Measurements from ENCODE around the gene SEMA4B.

The SEMA4B gene

DNA sequence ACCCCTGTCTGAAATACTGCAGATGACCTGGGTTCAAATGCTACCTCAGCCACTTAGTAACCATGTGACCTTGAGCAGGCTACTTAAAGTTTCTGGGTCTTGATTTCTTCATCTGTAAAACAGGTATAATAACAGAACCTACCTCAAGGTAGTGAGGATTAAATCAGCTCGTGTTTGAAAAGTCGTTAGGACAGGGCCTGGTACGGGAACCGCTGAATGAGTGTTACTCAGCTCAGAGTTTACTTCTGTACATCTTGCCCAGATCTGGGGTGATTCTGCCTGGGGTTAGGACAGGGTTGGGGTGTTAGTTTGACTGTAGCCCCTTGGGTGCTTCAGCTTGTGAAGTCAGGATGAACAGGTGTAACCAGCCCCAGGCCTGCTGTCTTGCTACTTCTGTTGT is 1.8 kb downstream of the SEMA4B start:
- no peak for DNase-seq (ENCODE audit: low read depth, low spot score)

DNA sequence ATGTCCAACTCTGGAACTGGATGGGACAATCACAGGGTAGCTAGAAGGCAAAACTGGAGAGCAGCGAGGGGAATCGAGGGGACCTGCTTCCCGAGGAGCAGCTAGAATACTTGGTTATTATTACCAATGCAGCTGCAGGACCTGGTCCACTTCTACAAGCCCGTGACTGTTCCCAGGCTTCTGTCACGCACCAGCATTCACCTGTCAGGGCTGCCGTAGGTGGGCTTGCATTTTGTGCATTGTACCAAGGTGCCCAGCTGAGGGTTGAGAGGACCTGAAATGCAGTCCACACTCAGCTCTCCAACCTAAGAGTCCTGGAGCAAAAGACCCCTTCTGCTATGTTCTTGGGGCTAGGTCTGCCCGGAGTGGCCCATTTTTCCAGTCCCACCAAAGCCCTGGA is 2.3 kb downstream of the SEMA4B start:
- H3K4me3 ChIP-seq (ENCODE audit: low read length), result no peak overlapping the region
- no peak for DNase-seq (ENCODE audit: low read depth, low spot score)

More for the DNA sequence above, 1.8 kb downstream of the SEMA4B start:
- no peak overlapping the region for H3K4me3 ChIP-seq (ENCODE audit: low read length)

DNA sequence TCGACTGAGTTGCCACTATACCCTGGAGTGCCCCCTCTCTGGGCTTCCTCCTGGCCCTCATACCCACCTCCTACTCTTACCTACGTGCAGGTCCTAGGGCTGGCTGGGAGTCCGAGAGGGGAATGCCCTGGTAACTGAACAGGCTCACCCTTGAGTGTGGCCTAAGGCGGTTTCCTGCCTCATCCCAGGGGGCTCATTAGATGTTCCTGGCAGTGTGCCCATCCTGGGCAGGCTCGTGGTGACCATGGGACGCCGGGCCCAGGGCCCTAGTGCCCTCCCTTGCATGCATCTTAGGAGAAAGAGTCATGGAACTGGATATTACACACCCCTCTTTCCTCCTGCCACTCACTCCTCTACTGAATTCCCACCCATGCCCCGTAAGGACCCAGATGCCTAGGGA is 2.8 kb downstream of the SEMA4B start:
- DNase-seq (ENCODE audit: low read depth, low spot score), result no peak
- no peak overlapping the region for H3K4me3 ChIP-seq (ENCODE audit: low read length)

DNA sequence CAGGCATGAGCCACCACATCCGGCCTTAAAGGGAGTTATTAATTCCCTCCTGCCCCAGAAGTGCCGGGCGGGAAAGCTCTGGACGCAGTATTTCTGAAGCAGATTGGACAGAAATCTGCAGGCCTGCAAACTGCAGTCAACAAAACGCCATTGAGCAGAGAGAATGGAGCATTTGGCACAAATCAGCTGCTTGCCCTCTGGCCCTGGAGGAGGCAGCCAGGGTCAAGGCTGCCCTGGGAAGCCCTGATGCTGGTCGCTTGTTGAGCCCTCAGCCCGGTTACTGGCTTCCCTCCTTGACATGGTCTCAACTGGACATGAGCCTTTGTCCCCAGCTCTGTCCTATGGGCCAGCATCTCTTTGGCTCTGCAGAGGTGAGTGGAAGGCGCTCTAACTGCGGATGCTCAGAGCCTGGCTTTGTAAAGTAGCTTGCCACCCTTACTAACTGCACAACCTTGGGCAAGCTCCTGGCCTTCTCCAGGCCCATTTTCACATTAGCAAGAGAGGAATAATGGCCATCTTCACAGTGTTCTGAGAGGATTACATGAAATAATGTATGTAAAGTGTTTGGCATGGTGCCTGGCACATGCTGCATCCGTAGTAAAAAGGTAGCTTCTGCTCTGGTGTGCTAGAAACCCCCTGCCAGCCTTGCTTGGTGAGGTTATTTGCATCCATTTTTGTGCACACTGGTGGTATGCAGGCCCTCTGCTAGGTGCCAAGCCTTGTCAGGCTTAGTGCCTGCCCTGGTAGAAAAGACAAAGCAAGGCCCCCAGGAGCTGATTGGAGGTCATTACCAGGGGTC is 4.1 kb downstream of the SEMA4B start:
- no peak overlapping the region for H3K4me3 ChIP-seq (ENCODE audit: low read length)
- DNase-seq (ENCODE audit: low read depth, low spot score), result no peak

DNA sequence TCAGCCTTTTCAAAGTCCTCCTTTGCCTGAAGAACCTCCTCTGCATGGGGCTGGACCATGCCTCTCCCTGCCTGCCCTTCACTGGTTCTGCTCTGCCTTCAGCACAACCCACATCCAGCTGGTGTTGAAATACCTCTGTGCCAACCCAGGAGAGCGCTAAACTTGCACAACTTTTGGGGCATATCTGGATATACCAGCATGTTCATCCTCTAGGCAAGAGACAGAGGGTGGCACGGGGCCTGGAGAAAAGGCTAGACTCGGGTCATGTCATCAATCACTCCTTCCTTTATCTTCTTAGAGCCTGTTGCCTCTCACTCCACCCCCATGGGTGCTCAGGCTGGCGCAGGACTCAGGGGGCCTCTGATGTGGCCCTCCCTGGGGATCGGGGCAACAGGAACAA is 4.8 kb downstream of the SEMA4B start:
- no peak for DNase-seq (ENCODE audit: low read depth, low spot score)
- no peak overlapping the region for H3K4me3 ChIP-seq (ENCODE audit: low read length)

DNA sequence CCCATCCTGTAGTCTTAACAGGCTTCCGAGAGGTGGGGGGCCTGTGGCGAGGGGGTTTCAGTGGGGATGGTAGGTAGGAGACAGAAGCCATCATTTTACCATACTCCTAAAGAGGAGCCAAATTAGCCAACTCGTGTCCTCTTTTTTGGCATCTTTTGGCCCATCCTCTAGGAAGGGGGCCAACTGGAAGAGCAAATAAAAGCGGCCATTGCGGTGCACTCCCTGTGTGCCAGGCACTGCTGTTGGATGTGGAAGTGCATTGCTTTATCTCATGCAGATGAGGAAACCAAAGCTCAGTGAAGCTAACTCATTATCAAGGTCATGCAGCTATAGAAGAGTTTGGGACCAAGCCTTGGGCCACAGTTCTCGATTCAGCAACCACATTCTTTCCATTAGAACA is 6.1 kb downstream of the SEMA4B start:
- DNase-seq (ENCODE audit: low read depth, low spot score), result no peak
- H3K4me3 ChIP-seq (ENCODE audit: low read length), result no peak overlapping the region

DNA sequence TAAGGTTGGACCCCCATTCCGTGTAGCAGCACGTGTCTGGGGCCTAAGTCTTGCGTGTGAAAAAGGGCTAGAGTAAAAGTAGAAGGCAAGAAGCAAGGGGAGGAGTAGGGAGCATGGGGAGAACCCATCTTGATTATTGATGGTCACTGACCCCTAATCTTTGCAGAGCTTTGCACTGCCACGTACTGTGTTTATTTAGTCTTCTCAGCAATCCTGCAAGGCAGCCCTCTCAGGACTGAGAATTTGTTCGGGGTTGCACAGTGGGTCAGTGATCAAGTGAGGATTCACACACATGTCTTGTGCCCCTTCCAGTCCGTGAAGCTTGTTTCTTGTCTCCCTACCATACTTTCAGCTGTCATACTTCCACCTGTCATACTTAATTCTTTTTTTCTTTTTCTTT is 7.2 kb downstream of the SEMA4B start:
- DNase-seq (ENCODE audit: low read depth, low spot score), result no peak
- no peak overlapping the region for H3K4me3 ChIP-seq (ENCODE audit: low read length)

DNA sequence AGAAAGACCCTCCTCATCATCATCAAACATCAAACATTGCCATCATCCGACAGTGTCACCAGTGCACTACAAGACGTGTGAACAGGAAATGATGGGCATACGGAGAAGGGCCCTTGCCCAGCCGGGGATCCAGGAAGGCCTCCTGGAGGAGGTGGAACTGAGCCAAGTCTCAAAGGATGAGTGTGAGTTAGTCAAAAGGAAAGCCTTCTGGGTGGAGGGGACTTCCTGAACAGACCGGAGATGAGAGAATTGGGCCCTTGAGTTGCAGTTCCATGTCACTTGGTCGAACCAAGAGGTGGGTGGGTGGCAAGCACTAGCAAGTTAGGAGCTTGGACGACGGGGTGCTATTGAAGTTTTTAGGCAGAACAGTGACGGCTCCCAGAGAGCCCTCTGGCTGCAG is 8.5 kb downstream of the SEMA4B start:
- no peak for DNase-seq (ENCODE audit: low read depth, low spot score)
- no peak overlapping the region for H3K4me3 ChIP-seq (ENCODE audit: low read length)

DNA sequence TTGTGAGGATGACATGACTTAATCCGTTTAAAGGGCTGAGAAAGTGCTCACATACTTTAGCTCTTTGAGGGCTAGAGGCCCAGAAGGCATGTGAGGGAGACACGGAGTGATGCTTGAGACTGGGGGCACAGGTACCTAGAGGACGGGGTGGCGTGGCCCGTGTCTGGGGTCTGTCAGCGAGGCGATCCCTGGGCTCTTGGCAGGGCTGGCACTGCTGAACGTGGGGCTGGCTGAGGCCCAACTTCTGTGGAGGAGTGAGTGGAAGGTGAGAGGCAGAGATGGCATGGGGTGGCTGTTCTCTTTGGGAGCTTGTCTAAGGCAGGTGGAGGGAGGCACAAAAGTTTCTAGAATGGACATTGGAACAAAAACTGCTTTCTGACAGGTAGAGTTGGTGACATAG is 9.5 kb downstream of the SEMA4B start:
- no peak overlapping the region for H3K4me3 ChIP-seq (ENCODE audit: low read length)
- DNase-seq (ENCODE audit: low read depth, low spot score), result no peak

DNA sequence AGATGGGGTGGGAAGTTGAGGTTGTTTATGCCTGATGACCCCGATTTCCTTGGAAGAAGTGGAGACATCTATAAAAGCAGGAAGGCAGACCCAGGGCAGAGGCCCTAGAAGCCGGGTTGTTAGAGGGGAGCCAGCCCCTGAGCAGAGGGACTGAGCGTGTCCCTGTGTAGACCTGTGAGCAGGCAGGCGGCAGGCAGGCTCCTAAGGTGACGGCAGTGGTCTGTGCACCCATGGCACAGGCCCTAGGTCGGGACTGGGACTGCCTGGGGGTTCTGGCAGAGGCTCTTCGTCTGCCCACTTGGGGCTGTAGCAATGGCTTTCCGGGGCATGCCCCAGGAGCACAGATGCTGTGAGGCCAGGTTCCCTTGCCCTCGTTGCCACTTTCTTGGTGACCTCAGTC is 9.9 kb downstream of the SEMA4B start:
- DNase-seq (ENCODE audit: low read depth, low spot score), result no peak
- no peak overlapping the region for H3K4me3 ChIP-seq (ENCODE audit: low read length)

DNA sequence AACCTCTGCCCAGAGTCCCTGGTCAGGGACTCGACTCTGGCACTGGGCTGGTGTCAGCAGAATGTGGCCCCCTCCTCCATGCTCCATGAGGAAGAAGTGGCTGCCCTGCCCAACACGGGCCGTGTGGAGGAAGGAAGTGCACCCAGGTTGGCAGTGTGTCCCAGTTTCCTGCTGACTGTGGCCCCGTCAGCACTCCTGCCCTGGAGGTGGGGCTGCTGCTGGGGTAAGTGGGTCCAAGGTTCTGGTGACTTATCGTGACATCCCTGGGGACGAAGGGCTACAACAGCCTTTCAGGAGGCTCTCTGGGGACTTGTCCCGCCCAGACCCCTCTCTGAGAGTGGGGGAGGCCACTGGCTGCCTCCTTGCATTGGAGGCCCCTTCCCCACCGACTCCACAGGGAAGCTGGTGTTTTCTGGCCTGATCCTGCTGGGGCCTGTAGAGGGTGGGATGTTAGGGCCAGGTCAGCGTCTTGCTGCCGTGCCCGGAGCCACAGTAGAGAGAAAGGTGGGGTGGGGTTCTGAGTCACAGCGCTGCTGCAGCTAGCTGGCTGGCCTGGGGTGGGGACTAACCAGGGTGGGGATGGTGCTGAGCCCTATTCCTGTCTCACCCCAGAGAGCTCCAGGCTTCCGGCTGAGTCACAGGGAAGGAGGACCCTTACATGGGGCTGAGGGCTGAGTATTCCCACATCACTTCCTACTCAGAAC is 10.5 kb downstream of the SEMA4B start:
- H3K4me3 ChIP-seq (ENCODE audit: low read length), result no peak overlapping the region
- DNase-seq (ENCODE audit: low read depth, low spot score), result no peak

DNA sequence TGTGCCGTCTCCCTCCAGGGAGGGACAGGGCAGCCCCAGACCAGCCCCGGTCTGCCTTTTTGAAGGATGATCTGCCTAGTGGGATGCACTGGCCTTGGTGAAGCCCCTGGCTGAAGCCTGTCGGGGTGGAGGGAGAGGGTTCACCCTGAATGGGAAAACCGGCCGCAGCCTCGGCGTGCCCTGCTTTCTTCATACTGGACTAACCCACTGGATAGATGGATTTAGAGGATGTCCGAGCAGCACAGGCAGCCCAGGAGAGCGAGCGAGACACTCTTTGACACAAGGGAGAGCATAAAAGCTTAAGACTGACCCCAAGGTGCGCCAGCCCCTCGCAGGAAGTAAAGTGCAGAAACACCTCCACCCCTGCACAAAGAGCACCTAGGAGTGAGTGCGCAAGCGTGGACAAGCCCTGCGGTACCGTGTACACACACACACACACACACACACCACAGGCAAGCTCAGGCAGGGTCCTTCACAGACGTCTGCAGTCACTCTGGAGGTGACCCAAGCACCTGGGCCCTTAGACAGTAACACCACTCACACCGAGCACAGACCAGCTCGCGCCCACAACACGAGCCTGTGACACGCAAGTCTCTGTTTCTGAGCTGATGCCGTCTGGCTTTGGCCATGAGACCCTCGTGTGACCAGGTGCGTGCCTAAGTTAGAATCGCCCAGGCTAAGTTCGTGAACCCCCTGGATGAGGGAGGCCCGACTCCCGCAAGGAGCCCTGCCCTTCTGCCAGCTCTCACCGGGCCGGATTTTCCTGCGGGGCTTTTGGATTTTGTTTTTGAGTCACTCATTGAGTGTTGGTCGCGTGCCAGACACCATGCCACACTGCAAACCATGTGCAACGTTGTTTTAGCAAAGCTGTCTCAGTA is 11.3 kb downstream of the SEMA4B start:
- no peak for DNase-seq (ENCODE audit: low read depth, low spot score)
- no peak overlapping the region for H3K4me3 ChIP-seq (ENCODE audit: low read length)

DNA sequence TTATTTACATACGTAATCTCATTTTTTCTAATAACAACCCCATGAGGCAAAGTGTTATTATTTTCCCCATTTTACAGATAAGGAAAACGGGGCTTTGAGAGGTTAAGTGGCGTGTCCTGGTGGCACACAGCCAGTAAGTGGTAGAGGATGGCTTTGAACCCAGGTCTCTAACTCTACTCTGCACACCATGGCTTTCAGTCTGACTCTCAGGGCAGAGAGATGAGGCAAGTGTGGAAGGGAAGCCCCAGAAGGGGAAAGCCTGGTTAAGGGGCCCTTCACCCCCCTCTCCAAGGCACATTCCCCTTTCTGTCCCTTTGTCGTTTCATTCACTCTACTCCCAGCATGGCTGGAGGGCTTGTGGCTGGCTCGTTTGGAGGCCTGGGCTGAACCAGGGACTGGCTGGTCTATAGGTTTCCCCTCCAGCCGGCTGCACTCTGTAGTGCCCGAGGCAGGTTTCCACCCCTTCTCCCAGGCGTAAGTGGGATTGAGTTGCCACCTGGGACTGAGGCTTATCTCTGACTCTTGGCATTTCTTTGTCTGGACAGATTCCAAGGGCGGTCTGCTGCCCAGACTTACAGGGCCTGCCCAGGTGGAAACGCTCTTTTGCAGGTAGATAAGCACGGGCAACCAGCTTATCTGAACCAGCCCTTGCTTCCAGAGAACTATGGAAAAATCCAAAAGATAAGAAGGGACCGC is 12.1 kb downstream of the SEMA4B start:
- no peak overlapping the region for H3K4me3 ChIP-seq (ENCODE audit: low read length)
- no peak for DNase-seq (ENCODE audit: low read depth, low spot score)

DNA sequence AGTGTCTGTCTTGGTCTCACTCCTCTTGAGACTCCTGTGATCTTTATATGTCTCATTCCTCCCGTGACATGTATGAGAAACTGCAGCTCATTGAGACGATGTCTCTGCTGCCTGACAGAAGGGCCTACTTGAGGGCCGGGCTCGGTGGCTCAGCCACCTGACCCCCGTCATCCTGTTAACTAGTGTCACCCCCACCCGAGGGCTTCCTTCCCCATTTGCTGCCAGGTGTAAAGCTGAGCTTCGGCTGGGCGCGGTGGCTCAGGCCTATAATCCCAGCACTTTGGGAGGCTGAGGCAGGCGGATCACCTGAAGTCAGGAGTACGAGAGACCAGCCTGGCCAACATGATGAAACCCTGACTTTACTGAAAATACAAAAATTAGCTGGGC is 12.7 kb downstream of the SEMA4B start:
- H3K4me3 ChIP-seq (ENCODE audit: low read length), result no peak overlapping the region
- DNase-seq (ENCODE audit: low read depth, low spot score), result no peak

DNA sequence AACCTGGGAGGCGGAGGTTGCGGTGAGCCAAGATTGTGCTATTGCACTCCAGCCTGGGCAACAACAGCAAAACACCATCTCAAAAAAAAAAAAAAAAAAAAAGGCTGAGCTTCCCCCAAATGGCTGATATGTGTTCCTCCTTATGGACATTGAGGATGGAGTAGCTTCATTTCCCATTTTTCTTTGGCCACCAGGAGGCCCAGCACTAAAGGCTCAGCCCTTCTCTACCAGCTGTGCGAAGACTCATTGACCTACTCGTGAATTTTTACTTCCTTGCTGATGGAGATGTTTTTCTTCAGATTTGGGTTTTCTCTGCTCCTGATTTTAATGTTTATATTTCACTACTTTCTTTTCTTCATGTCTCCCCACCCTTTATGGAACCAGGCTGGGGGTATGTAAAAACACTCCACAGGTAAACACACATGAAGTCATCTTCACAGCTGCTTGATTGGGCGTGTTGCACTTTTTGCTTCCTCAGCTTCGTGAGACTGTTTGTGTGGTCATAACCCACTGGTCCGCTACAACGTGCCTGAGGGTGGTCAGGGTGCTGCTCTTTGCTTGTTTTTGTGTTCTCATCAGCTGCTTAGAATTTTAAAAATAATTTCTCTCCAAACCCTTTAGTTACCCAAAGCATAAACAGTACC is 13.5 kb downstream of the SEMA4B start:
- no peak for DNase-seq (ENCODE audit: low read depth, low spot score)
- no peak overlapping the region for H3K4me3 ChIP-seq (ENCODE audit: low read length)

DNA sequence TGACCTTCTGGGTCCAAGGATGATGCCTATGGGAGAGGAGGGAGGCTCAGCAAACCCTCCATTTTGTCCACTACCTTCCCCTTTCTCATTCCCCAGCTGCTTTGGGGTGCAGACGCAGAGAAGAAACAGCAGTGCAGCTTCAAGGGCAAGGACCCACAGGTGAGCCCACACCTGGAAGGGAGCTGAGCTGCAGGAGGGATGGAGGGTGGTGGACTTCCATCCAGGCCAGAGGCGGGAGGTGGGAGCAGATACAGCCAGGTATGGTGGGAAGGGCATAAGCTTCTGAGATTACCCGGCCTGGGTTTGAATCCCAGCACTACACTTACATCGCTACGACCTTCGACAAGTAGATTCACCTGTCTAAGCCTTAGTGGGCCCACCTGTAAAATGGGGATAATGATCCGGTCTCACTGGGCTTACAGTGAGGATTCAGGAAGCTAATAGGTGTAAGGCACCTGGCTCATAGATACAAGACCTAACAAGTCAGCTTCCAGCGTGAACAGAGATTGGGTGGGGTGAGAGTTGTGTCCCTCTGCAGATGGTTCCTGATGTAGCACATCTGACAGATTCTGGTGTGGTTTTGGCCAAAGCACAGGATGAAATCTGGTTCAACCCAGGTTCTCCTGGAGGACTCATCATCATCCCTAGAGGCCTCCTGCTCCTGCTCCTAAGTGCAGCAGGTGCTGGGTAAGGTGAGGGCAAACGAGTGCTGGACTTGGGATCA is 16.7 kb downstream of the SEMA4B start:
- DNase-seq (ENCODE audit: low read depth, low spot score), result no peak
- no peak overlapping the region for H3K4me3 ChIP-seq (ENCODE audit: low read length)

DNA sequence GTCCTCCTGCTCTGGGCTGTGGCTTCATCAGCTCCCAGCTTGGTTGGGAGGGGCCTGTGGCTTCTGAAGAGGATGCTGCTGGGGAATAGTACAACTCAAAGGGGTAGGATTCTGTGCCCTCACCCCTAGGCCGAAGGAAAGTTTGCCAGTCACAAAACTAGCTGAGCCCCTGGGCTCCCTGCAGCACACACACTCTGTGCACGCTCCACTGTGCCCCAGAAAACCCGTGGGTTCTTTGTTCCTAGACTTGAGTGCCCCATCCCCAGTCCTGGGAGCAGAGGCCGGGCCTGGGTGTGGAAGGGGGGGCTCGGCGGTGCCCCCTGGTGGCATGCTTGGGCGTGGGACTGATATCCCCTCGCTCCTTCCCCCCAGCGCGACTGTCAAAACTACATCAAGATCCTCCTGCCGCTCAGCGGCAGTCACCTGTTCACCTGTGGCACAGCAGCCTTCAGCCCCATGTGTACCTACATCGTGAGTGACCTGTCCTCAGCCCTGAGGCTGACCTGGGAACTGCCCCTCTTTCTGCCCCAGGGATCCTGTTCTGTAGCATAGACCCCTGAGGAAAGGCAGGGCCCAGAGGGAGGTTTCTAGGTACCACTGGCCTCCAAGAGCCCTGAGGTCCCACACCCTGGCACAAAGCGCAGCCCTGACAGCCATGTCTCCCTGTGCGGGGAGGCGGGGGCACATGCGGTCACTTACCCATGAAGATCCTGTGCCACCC is 18.5 kb downstream of the SEMA4B start:
- no peak for DNase-seq (ENCODE audit: low read depth, low spot score)
- no peak overlapping the region for H3K4me3 ChIP-seq (ENCODE audit: low read length)

All from Jurkat, Clone E6-1 (cell line).